K562 (cell line): ENCODE measurements around the gene EVL. TPM values are rescaled to one million over a fixed set of nuclear protein-coding genes. Genes with fewer than 3 reads are reported as not detected.

Source experiments
- CC2D1A ChIP-seq: fragments of 450-650 bp; IDR thresholded peaks from 2 replicates; pipeline ENCODE4 v1.6.1; 2017; ENCODE audit warnings: mild to moderate bottlenecking
- MAZ ChIP-seq, 2 experiments: fragments of 450-650 bp in 1 of 2; sonication (generic) in 1 of 2; formaldehyde crosslinking; IDR thresholded peaks in 1 of 2; conservative IDR thresholded peaks in 1 of 2; 2 replicates each; pipeline versions ENCODE4 v1.4.0 to v1.5.0; 2020; ENCODE audit warnings: mild to moderate bottlenecking in 1 of 2, missing genetic modification reagents in 1 of 2
- PATZ1 ChIP-seq: fragments of 250-450 bp; sonication (Bioruptor Pico); IDR thresholded peaks from 2 replicates; pipeline ENCODE4 v1.5.0; 2020; ENCODE audit warnings: mild to moderate bottlenecking, borderline replicate concordance
- SAFB ChIP-seq: fragments of 200-400 bp; formaldehyde crosslinking; IDR thresholded peaks from 2 replicates; pipeline ENCODE4 v1.6.1; 2017; ENCODE audit warnings: low read depth, low read length, borderline replicate concordance
- TEAD4 ChIP-seq, 2 experiments: sonication (generic) in 1 of 2; formaldehyde crosslinking in 1 of 2; IDR thresholded peaks; 2 replicates each; pipeline versions ENCODE4 v1.6.1 to v1.8.0; 2012 to 2022; ENCODE audit warnings: borderline replicate concordance in 1 of 2, inconsistent platforms in 1 of 2, low read length in 1 of 2, mild to moderate bottlenecking in 1 of 2, missing genetic modification reagents in 1 of 2
- ZNF311 ChIP-seq: fragments of 250-450 bp; sonication (Bioruptor Pico); IDR thresholded peaks from 2 replicates; pipeline ENCODE4 v1.4.0; 2020; ENCODE audit warnings: mild to moderate bottlenecking, moderate library complexity
- polyA plus RNA-seq, 8 experiments: library from polyadenylated mRNA; depleted of rRNA in 4 of 8; stranded (reverse) in 5 of 8; unstranded in 3 of 8; fragments of >200 nt; fragmentation: Nextera tagmentation in 2 of 8; fragmentation: Illumina TruSeq in 1 of 8; extraction: Ambion mirVana in 2 of 8; extraction: Trizol in 1 of 8; gene quantifications; 2 replicates each; pipeline versions ENCODE4 v1.2.1 to v1.2.3, GENCODE V29; 2011 to 2014; ENCODE audit warnings: inconsistent platforms in 1 of 8, missing spikeins in 1 of 8
- total RNA-seq, 7 experiments: library from RNA; depleted of rRNA in 6 of 7; stranded (reverse); fragments of >200 nt in 6 of 7; fragmentation: Illumina TruSeq in 2 of 7; extraction: Trizol in 2 of 7; gene quantifications; 2 replicates each; pipeline versions ENCODE4 v1.2.1 to v1.2.3, GENCODE V29; 2011 to 2021; ENCODE audit warnings: low replicate concordance in 1 of 7
- TF ChIP-seq, protein P1 (sequence below), 2 experiments: fragments of 450-650 bp; IDR thresholded peaks; 2 replicates each; pipeline ENCODE4 v1.6.1; 2016

EVL gene
- total and polyA plus RNA-seq, 9 of the 15 experiments (the other 6 are each of a cell fraction or from before 2014, with no cell fraction given): 2.9 to 43.4 (median 23.9) TPM

DNA sequence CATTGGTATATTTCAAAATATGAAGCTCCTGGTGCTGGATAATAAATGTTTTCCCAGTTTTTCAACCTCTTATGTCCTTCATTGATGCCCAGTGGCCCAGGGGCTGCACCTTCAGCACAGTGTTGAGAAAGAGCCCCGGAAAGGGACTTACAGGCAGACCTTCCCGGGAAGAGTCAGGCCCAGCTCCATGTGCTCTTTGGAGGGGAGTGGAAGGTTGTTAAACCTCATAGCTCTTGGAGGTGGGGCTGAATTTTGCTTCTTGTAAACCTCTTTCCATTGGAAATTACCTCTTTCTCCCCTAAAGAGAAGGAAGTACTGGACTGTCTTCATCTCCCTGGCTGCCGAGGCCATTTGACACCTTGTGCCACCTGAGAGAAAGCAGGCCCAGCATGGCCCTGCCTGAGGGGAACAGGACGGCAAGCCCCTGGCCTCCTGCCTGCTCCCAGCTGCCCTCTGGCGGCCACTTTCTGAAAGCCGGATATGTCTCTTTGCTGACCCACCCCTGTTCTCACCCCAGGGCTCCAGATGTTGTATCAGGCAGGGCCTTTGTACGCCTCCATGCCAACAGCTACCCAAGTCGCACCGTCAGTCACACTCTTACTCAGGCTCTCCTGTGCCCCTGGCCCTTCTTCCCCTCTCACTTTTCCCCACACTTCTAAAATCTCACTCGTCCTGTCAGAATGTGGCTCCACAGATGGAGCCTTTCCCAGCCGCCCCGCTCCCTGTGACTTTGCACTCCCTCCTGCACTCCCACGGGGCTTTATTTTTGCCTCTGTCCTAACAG is 43.0 kb downstream of the EVL start (continued):
- TF ChIP-seq PATZ1 (no peak), TEAD4 (IDR thresholded peaks at IDR 0.05; ENCODE audit: low read length) (no peak), TEAD4 (CRISPR knock-in tag; IDR thresholded peaks at IDR 0.05; ENCODE audit: borderline replicate concordance) (no peak), SAFB (no peak), MAZ (CRISPR knock-in tag; conservative IDR thresholded peaks at IDR 0.05 in 1 of 2, IDR thresholded peaks at IDR 0.05 in 1 of 2) (peak; percentile 22 to 52; a peak in 2 of 4 replicates), ZNF311 (CRISPR knock-in tag) (0 out of 2 replicates have a peak, but pooled peaks have one; percentile 23), CC2D1A (peak; percentile 29; the same call in 1 of the 2 replicates)
- TF ChIP-seq, protein P1, sequence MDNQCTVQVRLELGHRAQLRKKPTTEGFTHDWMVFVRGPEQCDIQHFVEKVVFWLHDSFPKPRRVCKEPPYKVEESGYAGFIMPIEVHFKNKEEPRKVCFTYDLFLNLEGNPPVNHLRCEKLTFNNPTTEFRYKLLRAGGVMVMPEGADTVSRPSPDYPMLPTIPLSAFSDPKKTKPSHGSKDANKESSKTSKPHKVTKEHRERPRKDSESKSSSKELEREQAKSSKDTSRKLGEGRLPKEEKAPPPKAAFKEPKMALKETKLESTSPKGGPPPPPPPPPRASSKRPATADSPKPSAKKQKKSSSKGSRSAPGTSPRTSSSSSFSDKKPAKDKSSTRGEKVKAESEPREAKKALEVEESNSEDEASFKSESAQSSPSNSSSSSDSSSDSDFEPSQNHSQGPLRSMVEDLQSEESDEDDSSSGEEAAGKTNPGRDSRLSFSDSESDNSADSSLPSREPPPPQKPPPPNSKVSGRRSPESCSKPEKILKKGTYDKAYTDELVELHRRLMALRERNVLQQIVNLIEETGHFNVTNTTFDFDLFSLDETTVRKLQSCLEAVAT (IDR thresholded peaks at IDR 0.05): no peak
